SK-N-SH (cell line): ENCODE measurements around the gene TMEM117. TPM values are rescaled to one million over a fixed set of nuclear protein-coding genes. Genes with fewer than 3 reads are reported as not detected.
"Not testable (repeated sequence)": the region's sequence is repeated elsewhere in the genome, so short reads cannot be mapped to it uniquely, and the experiment has no call there.

Experiments used
- CTCF ChIA-PET: fragments of 300-600, 350-600 bp; formaldehyde crosslinking; extraction: SDS; loops from one replicate; lab custom pipeline; 2021; lab: Yijun Ruan, JAX
- POLR2A ChIA-PET: fragments of 350-600 bp; sonication (Branson Sonifier 250); formaldehyde crosslinking; extraction: SDS; loops from one replicate; lab custom pipeline; 2020; ENCODE audit warnings: antibody characterized with exemption, inconsistent platforms; lab: Yijun Ruan, JAX
- DNase-seq: peaks from one replicate; pipeline ENCODE4 v3.0.0; 2012
- H2AFZ ChIP-seq: fragments of 200-600 bp; sonication (generic); 2 replicates; pipeline ENCODE4 v1.8.1; 2016; ENCODE audit warnings: antibody characterized with exemption, mild to moderate bottlenecking, low read depth
- H3F3A ChIP-seq: fragments of 200-600 bp; sonication (generic); replicated peaks from 2 replicates; pipeline ENCODE3; 2016; ENCODE audit warnings: antibody characterized with exemption, mild to moderate bottlenecking; ENCODE audit not compliant: insufficient read depth
- H3K27ac ChIP-seq, 2 experiments: fragments of 200-500 bp in 1 of 2; fragments of 200-600 bp in 1 of 2; sonication (Bioruptor generic) in 1 of 2; sonication (generic), shearing (Covaris generic) in 1 of 2; 2 replicates each; pipeline versions ENCODE4 v1.5.1 to v1.6.1; 2014 to 2016; ENCODE audit warnings: low read depth in 2 of 2, inconsistent platforms in 1 of 2, low read length in 1 of 2, mild to moderate bottlenecking in 1 of 2, mixed read lengths in 1 of 2
- H3K27me3 ChIP-seq: fragments of 200-600 bp; sonication (generic), shearing (Covaris generic); 2 replicates; pipeline ENCODE4 v1.6.1; 2016; ENCODE audit warnings: mixed run types; ENCODE audit not compliant: insufficient read depth
- H3K36me3 ChIP-seq, 2 experiments: fragments of 200-500 bp in 1 of 2; fragments of 200-600 bp in 1 of 2; sonication (Bioruptor generic) in 1 of 2; sonication (generic) in 1 of 2; replicated peaks in 1 of 2; 2 replicates each; pipeline versions ENCODE3 to v1.5.1; 2014 to 2016; ENCODE audit warnings: low read length in 1 of 2, mild to moderate bottlenecking in 1 of 2; ENCODE audit not compliant: insufficient read depth in 2 of 2, control insufficient read depth in 1 of 2
- H3K4me1 ChIP-seq, 2 experiments: fragments of 200-500 bp in 1 of 2; fragments of 200-600 bp in 1 of 2; sonication (Bioruptor generic) in 1 of 2; sonication (generic), shearing (Covaris generic) in 1 of 2; 2 replicates each; pipeline versions ENCODE4 v1.5.1 to v1.6.1; 2014 to 2016; ENCODE audit warnings: low read depth in 1 of 2, low read length in 1 of 2, mixed run types in 1 of 2; ENCODE audit not compliant: insufficient read depth in 2 of 2, control insufficient read depth in 1 of 2
- H3K4me2 ChIP-seq: fragments of 200-600 bp; sonication (generic), shearing (Covaris generic); 2 replicates; pipeline ENCODE4 v1.6.1; 2017; ENCODE audit warnings: mixed run types
- H3K4me3 ChIP-seq, 2 experiments: fragments of 200-500 bp in 1 of 2; fragments of 200-600 bp in 1 of 2; sonication (Bioruptor generic) in 1 of 2; sonication (generic), shearing (Covaris generic) in 1 of 2; 2 replicates each; pipeline versions ENCODE4 v1.5.1 to v1.8.1; 2014 to 2016; ENCODE audit warnings: low read depth in 2 of 2, inconsistent platforms in 1 of 2, low read length in 1 of 2, mild to moderate bottlenecking in 1 of 2, mixed read lengths in 1 of 2, moderate library complexity in 1 of 2
- H3K79me2 ChIP-seq: fragments of 200-600 bp; sonication (generic); 2 replicates; pipeline ENCODE4 v1.8.1; 2017; ENCODE audit warnings: mild to moderate bottlenecking; ENCODE audit not compliant: insufficient read depth
- H3K9ac ChIP-seq: fragments of 200-600 bp; sonication (generic); 2 replicates; pipeline ENCODE4 v1.6.1; 2017; ENCODE audit warnings: mixed run types
- H3K9me2 ChIP-seq: fragments of 200-600 bp; sonication (generic); 2 replicates; pipeline ENCODE4 v1.6.1; 2017; ENCODE audit warnings: mixed run types
- H3K9me3 ChIP-seq: fragments of 200-600 bp; sonication (generic); 2 replicates; pipeline ENCODE4 v1.6.1; 2017; ENCODE audit warnings: mixed run types, mild to moderate bottlenecking, moderate library complexity
- H4K20me1 ChIP-seq: fragments of 200-600 bp; sonication (generic); 2 replicates; pipeline ENCODE4 v1.6.1; 2017; ENCODE audit warnings: mild to moderate bottlenecking, mixed run types; ENCODE audit not compliant: insufficient read depth
- REST ChIP-seq: IDR thresholded peaks from 2 replicates; pipeline ENCODE4 v1.6.1; 2012; ENCODE audit warnings: mild to moderate bottlenecking, low read depth, low read length, moderate library complexity
- WGBS: methylation state at CpG from one replicate; pipeline ENCODE4 v1.1.6; 2017; ENCODE audit warnings: low lambda C conversion rate; 5-methylcytosine and 5-hydroxymethylcytosine counted together
- polyA plus RNA-seq, 3 experiments: library from polyadenylated mRNA; depleted of rRNA; stranded (reverse); fragments of >200 nt; gene quantifications; 2 replicates each; pipeline ENCODE4 v1.2.3, GENCODE V29; 2012

The TMEM117 gene
- polyA plus RNA-seq, 1 of the 3 experiments (the other 2 are of a cell fraction): 0.81 TPM

GRCh38 chr12:43869184-43869583, 33.3 kb downstream of the TMEM117 start:
- Histone ChIP-seq H3K9me3 (no peaks in the 10 kb centered on the region), H3K36me3 (no peaks in the 10 kb centered on the region), H3K27ac (no peak overlapping the region), H3K4me3 (no peak overlapping the region), H4K20me1 (no peaks in the 10 kb centered on the region), H3K4me1 (no peaks in the 10 kb centered on the region), H3K9ac (no peak overlapping the region), H3K27me3 (no peaks in the 10 kb centered on the region), H3F3A (no peaks in the 10 kb centered on the region), H3K4me2 (no peak overlapping the region), H3K9me2 (no peaks in the 10 kb centered on the region), H3K79me2 (no peaks in the 10 kb centered on the region), H2AFZ (no peak overlapping the region)
- WGBS: 59% methylated on average over 1 of the region's 1 CpG
- no peak for DNase-seq
- CTCF ChIA-PET: interaction anchor here (4.0 kb wide), 1 partner anchor 14 kb away, joined by 19 read pairs; no protein-coding TSS in a partner anchor
- POLR2A ChIA-PET: no interaction called here
- TF ChIP-seq REST: no peak

GRCh38 chr12:43869765-43870164, 33.9 kb downstream of the TMEM117 start:
- H2AFZ ChIP-seq, H3K79me2 ChIP-seq, H3K4me2 ChIP-seq, H3K27ac ChIP-seq, H3K27me3 ChIP-seq, H3K9me3 ChIP-seq, POLR2A ChIA-PET, H3K4me3 ChIP-seq, H4K20me1 ChIP-seq, H3K4me1 ChIP-seq, DNase-seq, H3K9ac ChIP-seq, H3K9me2 ChIP-seq, H3K36me3 ChIP-seq, H3F3A ChIP-seq: not testable (repeated sequence)
- CTCF ChIA-PET: interaction anchor here (4.0 kb wide), 1 partner anchor 13 kb away, joined by 19 read pairs; no protein-coding TSS in a partner anchor

GRCh38 chr12:43871258-43871657, 35.4 kb downstream of the TMEM117 start:
- POLR2A ChIA-PET, H3K36me3 ChIP-seq, H3K79me2 ChIP-seq, H3K27ac ChIP-seq, H3K9me3 ChIP-seq, H3K4me2 ChIP-seq, H3K27me3 ChIP-seq, H2AFZ ChIP-seq, H3K4me1 ChIP-seq, DNase-seq, H3F3A ChIP-seq, H3K9me2 ChIP-seq, H4K20me1 ChIP-seq, H3K4me3 ChIP-seq, H3K9ac ChIP-seq: not testable (repeated sequence)
- whole genome bisulfite sequencing: 100% methylated on average over 1 of the region's 2 CpGs
- CTCF ChIA-PET: interaction anchor here (0.6 to 4.0 kb wide), 4 partner anchors 12 to 206 kb away, joined by 3 to 19 read pairs (median 3); no protein-coding TSS in a partner anchor
